Measurements from ENCODE around the gene SERP2. TPM values are rescaled to one million over a fixed set of nuclear protein-coding genes. Genes with fewer than 3 reads are reported as not detected.

Gene SERP2
- total and polyA plus RNA-seq, 3 experiments from 2014 or later: 0.47 to 0.57 (median 0.51) TPM

- no peaks in the 10 kb centered on the region for H3K27me3 ChIP-seq (ENCODE audit: insufficient read depth, low read length, poor library complexity, severe bottlenecking)
- ChIA-PET CTCF (no interaction called here), POLR2A (no interaction called here)
- H3K36me3 ChIP-seq (ENCODE audit: insufficient read depth, low read length): no peaks in the 10 kb centered on the region
- Mint-ChIP-seq H3K4me3 (no peak overlapping the region), H3K9me3 (no peaks in the 10 kb centered on the region), H3K27ac (no peak overlapping the region), H3K4me1 (no peaks in the 10 kb centered on the region), H3K36me3 (peaks cover 0 to 7% (median 0%) of the 10 kb centered on the region in 3 donors), H3K27me3 (peaks cover 4 to 5% of the 10 kb centered on the region in 2 donors)
- H3K4me3 ChIP-seq (ENCODE audit: low read length): no peak overlapping the region
- DNase-seq: no peak
- H3K27ac ChIP-seq (ENCODE audit: low read depth, low read length): no peak overlapping the region
- H3K4me1 ChIP-seq (ENCODE audit: insufficient read depth, low read length): no peaks in the 10 kb centered on the region
- H3K9me3 ChIP-seq (ENCODE audit: low read length): no peaks in the 10 kb centered on the region
These were observed 55.7 kb downstream of the SERP2 start for GRCh38 chr13:44429311-44429710.

DNA sequence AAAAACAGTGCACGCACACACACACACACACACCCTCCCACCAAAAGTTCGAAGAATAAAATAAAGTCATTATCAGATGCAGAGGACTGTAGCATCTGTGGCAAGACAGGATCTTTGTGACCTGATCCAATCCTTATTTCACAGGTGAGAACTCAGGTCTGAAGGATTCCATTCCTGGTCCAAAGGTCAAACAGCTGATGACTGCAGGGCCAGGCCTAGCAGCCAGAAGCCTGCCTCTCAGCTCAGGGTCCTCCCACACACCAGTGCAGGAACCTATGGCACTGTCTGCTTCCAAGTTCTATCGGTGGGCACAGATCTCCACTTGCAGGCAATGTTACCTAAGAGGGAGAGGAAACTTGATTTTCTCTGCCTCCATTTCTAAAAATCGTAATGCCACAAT, 57.5 kb downstream of the SERP2 start:
- Mint-ChIP-seq H3K4me3 (no peak overlapping the region), H3K27me3 (peaks cover 0 to 5% of the 10 kb centered on the region in 2 donors), H3K27ac (no peak overlapping the region), H3K9me3 (no peaks in the 10 kb centered on the region), H3K36me3 (peaks cover 0 to 10% (median 0%) of the 10 kb centered on the region in 3 donors), H3K4me1 (peaks cover 11 to 16% (median 13%) of the 10 kb centered on the region in 3 donors)
- POLR2A ChIA-PET: no interaction called here
- no peak for DNase-seq
- no peak overlapping the region for H3K27ac ChIP-seq (ENCODE audit: low read depth, low read length)
- H3K9me3 ChIP-seq (ENCODE audit: low read length): no peaks in the 10 kb centered on the region
- CTCF ChIA-PET: no interaction called here
- H3K27me3 ChIP-seq (ENCODE audit: insufficient read depth, low read length, poor library complexity, severe bottlenecking): peaks cover 7% of the 10 kb centered on the region
- H3K36me3 ChIP-seq (ENCODE audit: insufficient read depth, low read length): no peaks in the 10 kb centered on the region
- H3K4me1 ChIP-seq (ENCODE audit: insufficient read depth, low read length): peaks cover 8% of the 10 kb centered on the region
- H3K4me3 ChIP-seq (ENCODE audit: low read length): no peak overlapping the region

GRCh38 chr13:44432650-44433049, 59.0 kb downstream of the SERP2 start:
- H3K4me3 Mint-ChIP-seq: peak overlapping the region in 1 of 7 donors; percentile 5
- H3K36me3 Mint-ChIP-seq: peaks cover 0 to 10% (median 0%) of the 10 kb centered on the region in 3 donors
- DNase-seq: no peak
- Histone ChIP-seq H3K36me3 (ENCODE audit: insufficient read depth, low read length) (no peaks in the 10 kb centered on the region), H3K4me1 (ENCODE audit: insufficient read depth, low read length) (peaks cover 19% of the 10 kb centered on the region), H3K9me3 (ENCODE audit: low read length) (no peaks in the 10 kb centered on the region), H3K27ac (ENCODE audit: low read depth, low read length) (no peak overlapping the region), H3K27me3 (ENCODE audit: insufficient read depth, low read length, poor library complexity, severe bottlenecking) (peaks cover 7% of the 10 kb centered on the region), H3K4me3 (ENCODE audit: low read length) (no peak overlapping the region)
- peak overlapping the region in 1 of 8 donors; percentile 44 for H3K27ac Mint-ChIP-seq
- H3K27me3 Mint-ChIP-seq: peaks cover 6 to 9% of the 10 kb centered on the region in 2 donors
- H3K9me3 Mint-ChIP-seq: no peaks in the 10 kb centered on the region
- ChIA-PET CTCF (no interaction called here), POLR2A (interaction anchor here (0.6 kb wide), 1 partner anchor 146 kb away, joined by 3 read pairs; no protein-coding TSS in a partner anchor)
- peaks cover 24 to 31% (median 28%) of the 10 kb centered on the region in 3 donors for H3K4me1 Mint-ChIP-seq

- POLR2A ChIA-PET: no interaction called here
- Mint-ChIP-seq H3K9me3 (no peaks in the 10 kb centered on the region), H3K4me3 (peak overlapping the region in 6 of 7 donors; percentile 49 to 91 (median 71)), H3K36me3 (peaks cover 0 to 10% (median 0%) of the 10 kb centered on the region in 3 donors), H3K4me1 (peaks cover 29 to 37% (median 31%) of the 10 kb centered on the region in 3 donors), H3K27ac (peak overlapping the region in 4 of 8 donors; percentile 55 to 77 (median 70)), H3K27me3 (peaks cover 6 to 9% of the 10 kb centered on the region in 2 donors)
- CTCF ChIA-PET: interaction anchor here (0.6 to 1.3 kb wide), 3 partner anchors 8 to 525 kb away, joined by 3 to 4 read pairs (median 4); no protein-coding TSS in a partner anchor
- H3K27ac ChIP-seq (ENCODE audit: low read depth, low read length): no peak overlapping the region
- peaks cover 22% of the 10 kb centered on the region for H3K4me1 ChIP-seq (ENCODE audit: insufficient read depth, low read length)
- no peak for DNase-seq
- no peaks in the 10 kb centered on the region for H3K36me3 ChIP-seq (ENCODE audit: insufficient read depth, low read length)
- peaks cover 7% of the 10 kb centered on the region for H3K27me3 ChIP-seq (ENCODE audit: insufficient read depth, low read length, poor library complexity, severe bottlenecking)
- H3K9me3 ChIP-seq (ENCODE audit: low read length): no peaks in the 10 kb centered on the region
- H3K4me3 ChIP-seq (ENCODE audit: low read length): no peak overlapping the region
These were observed 60.5 kb downstream of the SERP2 start for GRCh38 chr13:44433863-44434765.

- no peaks in the 10 kb centered on the region for H3K9me3 Mint-ChIP-seq
- H3K27ac ChIP-seq (ENCODE audit: low read depth, low read length): peak overlapping the region; percentile 30
These were observed 61.1 kb downstream of the SERP2 start for GRCh38 chr13:44434766-44435141.

GRCh38 chr13:44435142-44435918, 61.7 kb downstream of the SERP2 start:
- peak overlapping the region; percentile 39 to 99 (median 84) for H3K27ac Mint-ChIP-seq
- H3K27me3 Mint-ChIP-seq: peaks cover 6 to 9% of the 10 kb centered on the region in 2 donors
- Histone ChIP-seq H3K9me3 (ENCODE audit: low read length) (no peaks in the 10 kb centered on the region), H3K4me3 (ENCODE audit: low read length) (peak overlapping the region; percentile 76), H3K27ac (ENCODE audit: low read depth, low read length) (peak overlapping the region; percentile 71), H3K27me3 (ENCODE audit: insufficient read depth, low read length, poor library complexity, severe bottlenecking) (peaks cover 7% of the 10 kb centered on the region), H3K4me1 (ENCODE audit: insufficient read depth, low read length) (peaks cover 22% of the 10 kb centered on the region), H3K36me3 (ENCODE audit: insufficient read depth, low read length) (no peaks in the 10 kb centered on the region)
- H3K4me1 Mint-ChIP-seq: peaks cover 29 to 37% (median 31%) of the 10 kb centered on the region in 3 donors
- POLR2A ChIA-PET: interaction anchor here (0.5 to 0.6 kb wide), 3 partner anchors 244 to 532 kb away, joined by 3 to 4 read pairs (median 4); no protein-coding TSS in a partner anchor
- no peaks in the 10 kb centered on the region for H3K9me3 Mint-ChIP-seq
- H3K36me3 Mint-ChIP-seq: peaks cover 0 to 10% (median 0%) of the 10 kb centered on the region in 3 donors
- peak; percentile 74 to 93 (median 87) for DNase-seq
- peak overlapping the region; percentile 75 to 94 (median 87) for H3K4me3 Mint-ChIP-seq
- CTCF ChIA-PET: interaction anchor here (0.6 to 3.5 kb wide), 4 partner anchors 9 to 526 kb away, joined by 3 to 21 read pairs (median 4); no protein-coding TSS in a partner anchor

More at GRCh38 chr13:44434766-44435141, 61.1 kb downstream of the SERP2 start:
- Mint-ChIP-seq H3K36me3 (peaks cover 0 to 10% (median 0%) of the 10 kb centered on the region in 3 donors), H3K4me3 (peak overlapping the region; percentile 75 to 94 (median 87)), H3K27me3 (peaks cover 6 to 9% of the 10 kb centered on the region in 2 donors), H3K27ac (peak overlapping the region in 6 of 8 donors; percentile 29 to 99 (median 66)), H3K4me1 (peaks cover 29 to 37% (median 31%) of the 10 kb centered on the region in 3 donors)
- Histone ChIP-seq H3K4me3 (ENCODE audit: low read length) (peak overlapping the region; percentile 76), H3K4me1 (ENCODE audit: insufficient read depth, low read length) (peaks cover 22% of the 10 kb centered on the region), H3K27me3 (ENCODE audit: insufficient read depth, low read length, poor library complexity, severe bottlenecking) (peaks cover 7% of the 10 kb centered on the region), H3K36me3 (ENCODE audit: insufficient read depth, low read length) (no peaks in the 10 kb centered on the region), H3K9me3 (ENCODE audit: low read length) (no peaks in the 10 kb centered on the region)
- ChIA-PET POLR2A (no interaction called here), CTCF (interaction anchor here (0.6 to 3.5 kb wide), 3 partner anchors 9 to 526 kb away, joined by 3 to 21 read pairs (median 4); no protein-coding TSS in a partner anchor)
- DNase-seq: no peak

GRCh38 chr13:44435919-44436510, 62.4 kb downstream of the SERP2 start:
- Histone ChIP-seq H3K27me3 (ENCODE audit: insufficient read depth, low read length, poor library complexity, severe bottlenecking) (peaks cover 7% of the 10 kb centered on the region), H3K9me3 (ENCODE audit: low read length) (no peaks in the 10 kb centered on the region), H3K27ac (ENCODE audit: low read depth, low read length) (peak overlapping the region; percentile 71), H3K36me3 (ENCODE audit: insufficient read depth, low read length) (no peaks in the 10 kb centered on the region), H3K4me1 (ENCODE audit: insufficient read depth, low read length) (peaks cover 22% of the 10 kb centered on the region), H3K4me3 (ENCODE audit: low read length) (peak overlapping the region; percentile 76)
- CTCF ChIA-PET: interaction anchor here (1.1 to 3.5 kb wide), 6 partner anchors 20 to 530 kb away, joined by 3 to 21 read pairs (median 8); no protein-coding TSS in a partner anchor
- DNase-seq: no peak
- Mint-ChIP-seq H3K27ac (peak overlapping the region in 7 of 8 donors; percentile 45 to 99 (median 86)), H3K36me3 (peaks cover 0 to 10% (median 0%) of the 10 kb centered on the region in 3 donors), H3K27me3 (peaks cover 7 to 9% of the 10 kb centered on the region in 2 donors), H3K9me3 (no peaks in the 10 kb centered on the region), H3K4me3 (peak overlapping the region; percentile 75 to 94 (median 87)), H3K4me1 (peaks cover 29 to 37% (median 31%) of the 10 kb centered on the region in 3 donors)
- POLR2A ChIA-PET: no interaction called here

All from CD8-positive, alpha-beta memory T cell (primary cell).